NCI-H128 (cell line): ENCODE measurements around the gene SORCS2.
"Not testable (repeated sequence)": the region's sequence is repeated elsewhere in the genome, so short reads cannot be mapped to it uniquely, and the experiment has no call there.

Experiments used
- DNase-seq: peaks from one replicate; lab custom pipeline; 2025; ENCODE audit not compliant: unreplicated experiment; lab: John Stamatoyannopoulos, UW

The SORCS2 gene

GRCh38 chr4:7590189-7590588 lies 397.9 kb downstream of the SORCS2 start:
- DNase-seq = no peak

- no peak for DNase-seq
Observed at GRCh38 chr4:7590899-7591298, 398.6 kb downstream of the SORCS2 start.

GRCh38 chr4:7591409-7592053 lies 399.2 kb downstream of the SORCS2 start:
- DNase-seq = no peak

- DNase-seq = no peak
Observed at GRCh38 chr4:7593646-7594412, 401.5 kb downstream of the SORCS2 start.

GRCh38 chr4:7595934-7596461 lies 403.7 kb downstream of the SORCS2 start:
- no peak for DNase-seq

GRCh38 chr4:7596918-7597606 lies 404.7 kb downstream of the SORCS2 start:
- no peak for DNase-seq

GRCh38 chr4:7598939-7599790 lies 406.8 kb downstream of the SORCS2 start:
- DNase-seq = no peak

GRCh38 chr4:7600247-7600646 lies 407.9 kb downstream of the SORCS2 start:
- no peak for DNase-seq

GRCh38 chr4:7602166-7602565 lies 409.8 kb downstream of the SORCS2 start:
- DNase-seq = not testable (repeated sequence)

- DNase-seq = no peak
Observed at GRCh38 chr4:7607156-7607910, 415.0 kb downstream of the SORCS2 start.

GRCh38 chr4:7608046-7608445 lies 415.7 kb downstream of the SORCS2 start:
- DNase-seq = no peak

- DNase-seq = no peak
Observed at GRCh38 chr4:7609316-7609715, 417.0 kb downstream of the SORCS2 start.

GRCh38 chr4:7610022-7610670 lies 417.8 kb downstream of the SORCS2 start:
- DNase-seq = no peak

GRCh38 chr4:7610841-7611240 lies 418.5 kb downstream of the SORCS2 start:
- no peak for DNase-seq

GRCh38 chr4:7612311-7612897 lies 420.1 kb downstream of the SORCS2 start:
- DNase-seq = no peak

- no peak for DNase-seq
Observed at GRCh38 chr4:7614350-7614949, 422.1 kb downstream of the SORCS2 start.

GRCh38 chr4:7616193-7616592 lies 423.9 kb downstream of the SORCS2 start:
- DNase-seq = no peak

- DNase-seq = no peak
Observed at GRCh38 chr4:7618361-7618760, 426.0 kb downstream of the SORCS2 start.
